Measurements from ENCODE around the gene FCHSD1. TPM values are rescaled to one million over a fixed set of nuclear protein-coding genes. Genes with fewer than 3 reads are reported as not detected.
A peak's percentile ranks its signal among the peaks of the same experiment; 100 is the strongest.

FCHSD1 gene
- total and polyA plus RNA-seq, 10 of the 15 experiments (the other 5 are each of a cell fraction or from before 2014, with no cell fraction given), result 0.97 to 22.8 (median 10.7) TPM

DNA sequence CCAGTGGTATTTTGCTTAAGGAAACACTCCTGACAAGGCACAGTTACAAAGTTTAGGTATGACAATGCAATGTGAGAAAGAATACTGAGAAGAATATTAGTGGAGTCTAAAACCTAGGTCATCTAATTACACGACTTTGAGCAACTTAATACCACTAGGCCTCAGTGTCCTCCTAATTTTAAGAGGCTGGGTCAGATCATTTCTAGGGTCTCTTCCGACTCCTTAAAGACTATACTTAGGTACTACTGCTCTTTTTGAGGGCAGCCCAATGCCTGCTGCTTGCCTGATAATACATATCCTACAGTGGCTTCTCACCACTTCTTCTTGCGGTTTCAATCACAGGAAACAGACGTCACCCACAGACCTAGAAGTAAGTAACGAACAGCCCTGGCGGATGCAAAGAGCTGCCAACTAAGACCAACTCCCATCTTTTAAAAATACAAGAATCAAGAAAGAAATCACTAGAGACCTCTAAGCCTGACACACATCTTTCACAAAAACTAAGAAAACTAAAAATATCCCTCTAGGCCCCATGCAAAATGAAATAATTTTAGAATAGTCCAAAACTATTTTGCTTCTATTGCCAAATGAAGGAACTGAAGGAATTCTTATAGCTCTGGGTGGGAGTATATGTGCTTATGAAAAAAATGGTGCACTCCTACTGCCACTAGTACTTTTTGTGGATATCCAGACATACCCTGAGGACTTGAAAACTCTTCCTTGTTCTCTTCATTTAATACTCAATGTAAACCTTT lies 45.5 kb downstream of the FCHSD1 start (continued):
- TF ChIP-seq, protein P1, sequence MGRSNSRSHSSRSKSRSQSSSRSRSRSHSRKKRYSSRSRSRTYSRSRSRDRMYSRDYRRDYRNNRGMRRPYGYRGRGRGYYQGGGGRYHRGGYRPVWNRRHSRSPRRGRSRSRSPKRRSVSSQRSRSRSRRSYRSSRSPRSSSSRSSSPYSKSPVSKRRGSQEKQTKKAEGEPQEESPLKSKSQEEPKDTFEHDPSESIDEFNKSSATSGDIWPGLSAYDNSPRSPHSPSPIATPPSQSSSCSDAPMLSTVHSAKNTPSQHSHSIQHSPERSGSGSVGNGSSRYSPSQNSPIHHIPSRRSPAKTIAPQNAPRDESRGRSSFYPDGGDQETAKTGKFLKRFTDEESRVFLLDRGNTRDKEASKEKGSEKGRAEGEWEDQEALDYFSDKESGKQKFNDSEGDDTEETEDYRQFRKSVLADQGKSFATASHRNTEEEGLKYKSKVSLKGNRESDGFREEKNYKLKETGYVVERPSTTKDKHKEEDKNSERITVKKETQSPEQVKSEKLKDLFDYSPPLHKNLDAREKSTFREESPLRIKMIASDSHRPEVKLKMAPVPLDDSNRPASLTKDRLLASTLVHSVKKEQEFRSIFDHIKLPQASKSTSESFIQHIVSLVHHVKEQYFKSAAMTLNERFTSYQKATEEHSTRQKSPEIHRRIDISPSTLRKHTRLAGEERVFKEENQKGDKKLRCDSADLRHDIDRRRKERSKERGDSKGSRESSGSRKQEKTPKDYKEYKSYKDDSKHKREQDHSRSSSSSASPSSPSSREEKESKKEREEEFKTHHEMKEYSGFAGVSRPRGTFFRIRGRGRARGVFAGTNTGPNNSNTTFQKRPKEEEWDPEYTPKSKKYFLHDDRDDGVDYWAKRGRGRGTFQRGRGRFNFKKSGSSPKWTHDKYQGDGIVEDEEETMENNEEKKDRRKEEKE (IDR thresholded peaks at IDR 0.05), result no peak
- TF ChIP-seq, protein P2, sequence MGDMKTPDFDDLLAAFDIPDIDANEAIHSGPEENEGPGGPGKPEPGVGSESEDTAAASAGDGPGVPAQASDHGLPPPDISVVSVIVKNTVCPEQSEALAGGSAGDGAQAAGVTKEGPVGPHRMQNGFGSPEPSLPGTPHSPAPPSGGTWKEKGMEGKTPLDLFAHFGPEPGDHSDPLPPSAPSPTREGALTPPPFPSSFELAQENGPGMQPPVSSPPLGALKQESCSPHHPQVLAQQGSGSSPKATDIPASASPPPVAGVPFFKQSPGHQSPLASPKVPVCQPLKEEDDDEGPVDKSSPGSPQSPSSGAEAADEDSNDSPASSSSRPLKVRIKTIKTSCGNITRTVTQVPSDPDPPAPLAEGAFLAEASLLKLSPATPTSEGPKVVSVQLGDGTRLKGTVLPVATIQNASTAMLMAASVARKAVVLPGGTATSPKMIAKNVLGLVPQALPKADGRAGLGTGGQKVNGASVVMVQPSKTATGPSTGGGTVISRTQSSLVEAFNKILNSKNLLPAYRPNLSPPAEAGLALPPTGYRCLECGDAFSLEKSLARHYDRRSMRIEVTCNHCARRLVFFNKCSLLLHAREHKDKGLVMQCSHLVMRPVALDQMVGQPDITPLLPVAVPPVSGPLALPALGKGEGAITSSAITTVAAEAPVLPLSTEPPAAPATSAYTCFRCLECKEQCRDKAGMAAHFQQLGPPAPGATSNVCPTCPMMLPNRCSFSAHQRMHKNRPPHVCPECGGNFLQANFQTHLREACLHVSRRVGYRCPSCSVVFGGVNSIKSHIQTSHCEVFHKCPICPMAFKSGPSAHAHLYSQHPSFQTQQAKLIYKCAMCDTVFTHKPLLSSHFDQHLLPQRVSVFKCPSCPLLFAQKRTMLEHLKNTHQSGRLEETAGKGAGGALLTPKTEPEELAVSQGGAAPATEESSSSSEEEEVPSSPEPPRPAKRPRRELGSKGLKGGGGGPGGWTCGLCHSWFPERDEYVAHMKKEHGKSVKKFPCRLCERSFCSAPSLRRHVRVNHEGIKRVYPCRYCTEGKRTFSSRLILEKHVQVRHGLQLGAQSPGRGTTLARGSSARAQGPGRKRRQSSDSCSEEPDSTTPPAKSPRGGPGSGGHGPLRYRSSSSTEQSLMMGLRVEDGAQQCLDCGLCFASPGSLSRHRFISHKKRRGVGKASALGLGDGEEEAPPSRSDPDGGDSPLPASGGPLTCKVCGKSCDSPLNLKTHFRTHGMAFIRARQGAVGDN (IDR thresholded peaks at IDR 0.05), result no peak
- TF ChIP-seq CBFB (IDR thresholded peaks at IDR 0.05; ENCODE audit: low read depth) (peak; percentile 95), STAT3 (IDR thresholded peaks at IDR 0.05; ENCODE audit: low read depth, low read length) (no peak), KDM1A (IDR thresholded peaks at IDR 0.05; ENCODE audit: borderline replicate concordance) (no peak), NRF1 (conservative IDR thresholded peaks at IDR 0.05; ENCODE audit: low read depth, low read length) (no peak), ESRRA (IDR thresholded peaks at IDR 0.05; ENCODE audit: low read length) (no peak), RBBP5 (conservative IDR thresholded peaks at IDR 0.05) (no peak), TCF3 (IDR thresholded peaks at IDR 0.05; ENCODE audit: borderline replicate concordance, insufficient read depth, low read depth, low read length) (no peak), TARDBP (IDR thresholded peaks at IDR 0.05; ENCODE audit: borderline replicate concordance) (no peak), POU2F2 (IDR thresholded peaks at IDR 0.05; ENCODE audit: borderline replicate concordance, low read depth, low read length) (no peak; the same call in 2 of the 3 replicates), ZNF622 (IDR thresholded peaks at IDR 0.05) (no peak), YBX1 (IDR thresholded peaks at IDR 0.05) (no peak), RCOR1 (conservative IDR thresholded peaks at IDR 0.05; ENCODE audit: low read depth, low read length) (no peak)
- TF ChIP-seq, protein P3, sequence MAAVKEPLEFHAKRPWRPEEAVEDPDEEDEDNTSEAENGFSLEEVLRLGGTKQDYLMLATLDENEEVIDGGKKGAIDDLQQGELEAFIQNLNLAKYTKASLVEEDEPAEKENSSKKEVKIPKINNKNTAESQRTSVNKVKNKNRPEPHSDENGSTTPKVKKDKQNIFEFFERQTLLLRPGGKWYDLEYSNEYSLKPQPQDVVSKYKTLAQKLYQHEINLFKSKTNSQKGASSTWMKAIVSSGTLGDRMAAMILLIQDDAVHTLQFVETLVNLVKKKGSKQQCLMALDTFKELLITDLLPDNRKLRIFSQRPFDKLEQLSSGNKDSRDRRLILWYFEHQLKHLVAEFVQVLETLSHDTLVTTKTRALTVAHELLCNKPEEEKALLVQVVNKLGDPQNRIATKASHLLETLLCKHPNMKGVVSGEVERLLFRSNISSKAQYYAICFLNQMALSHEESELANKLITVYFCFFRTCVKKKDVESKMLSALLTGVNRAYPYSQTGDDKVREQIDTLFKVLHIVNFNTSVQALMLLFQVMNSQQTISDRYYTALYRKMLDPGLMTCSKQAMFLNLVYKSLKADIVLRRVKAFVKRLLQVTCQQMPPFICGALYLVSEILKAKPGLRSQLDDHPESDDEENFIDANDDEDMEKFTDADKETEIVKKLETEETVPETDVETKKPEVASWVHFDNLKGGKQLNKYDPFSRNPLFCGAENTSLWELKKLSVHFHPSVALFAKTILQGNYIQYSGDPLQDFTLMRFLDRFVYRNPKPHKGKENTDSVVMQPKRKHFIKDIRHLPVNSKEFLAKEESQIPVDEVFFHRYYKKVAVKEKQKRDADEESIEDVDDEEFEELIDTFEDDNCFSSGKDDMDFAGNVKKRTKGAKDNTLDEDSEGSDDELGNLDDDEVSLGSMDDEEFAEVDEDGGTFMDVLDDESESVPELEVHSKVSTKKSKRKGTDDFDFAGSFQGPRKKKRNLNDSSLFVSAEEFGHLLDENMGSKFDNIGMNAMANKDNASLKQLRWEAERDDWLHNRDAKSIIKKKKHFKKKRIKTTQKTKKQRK (IDR thresholded peaks at IDR 0.05; ENCODE audit: low read depth, low read length), result no peak
- TF ChIP-seq, protein P4, sequence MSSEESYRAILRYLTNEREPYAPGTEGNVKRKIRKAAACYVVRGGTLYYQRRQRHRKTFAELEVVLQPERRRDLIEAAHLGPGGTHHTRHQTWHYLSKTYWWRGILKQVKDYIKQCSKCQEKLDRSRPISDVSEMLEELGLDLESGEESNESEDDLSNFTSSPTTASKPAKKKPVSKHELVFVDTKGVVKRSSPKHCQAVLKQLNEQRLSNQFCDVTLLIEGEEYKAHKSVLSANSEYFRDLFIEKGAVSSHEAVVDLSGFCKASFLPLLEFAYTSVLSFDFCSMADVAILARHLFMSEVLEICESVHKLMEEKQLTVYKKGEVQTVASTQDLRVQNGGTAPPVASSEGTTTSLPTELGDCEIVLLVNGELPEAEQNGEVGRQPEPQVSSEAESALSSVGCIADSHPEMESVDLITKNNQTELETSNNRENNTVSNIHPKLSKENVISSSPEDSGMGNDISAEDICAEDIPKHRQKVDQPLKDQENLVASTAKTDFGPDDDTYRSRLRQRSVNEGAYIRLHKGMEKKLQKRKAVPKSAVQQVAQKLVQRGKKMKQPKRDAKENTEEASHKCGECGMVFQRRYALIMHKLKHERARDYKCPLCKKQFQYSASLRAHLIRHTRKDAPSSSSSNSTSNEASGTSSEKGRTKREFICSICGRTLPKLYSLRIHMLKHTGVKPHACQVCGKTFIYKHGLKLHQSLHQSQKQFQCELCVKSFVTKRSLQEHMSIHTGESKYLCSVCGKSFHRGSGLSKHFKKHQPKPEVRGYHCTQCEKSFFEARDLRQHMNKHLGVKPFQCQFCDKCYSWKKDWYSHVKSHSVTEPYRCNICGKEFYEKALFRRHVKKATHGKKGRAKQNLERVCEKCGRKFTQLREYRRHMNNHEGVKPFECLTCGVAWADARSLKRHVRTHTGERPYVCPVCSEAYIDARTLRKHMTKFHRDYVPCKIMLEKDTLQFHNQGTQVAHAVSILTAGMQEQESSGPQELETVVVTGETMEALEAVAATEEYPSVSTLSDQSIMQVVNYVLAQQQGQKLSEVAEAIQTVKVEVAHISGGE (CRISPR knock-in tag; IDR thresholded peaks at IDR 0.05), result no peak
